Amniotic stem cell (primary cell): ENCODE results near the gene EXOC6B.
A peak's percentile ranks its signal among the peaks of the same experiment; 100 is the strongest.

Experiments
- DNase-seq: peaks from one replicate; lab custom pipeline; 2025; lab: John Stamatoyannopoulos, UW

EXOC6B gene

DNA sequence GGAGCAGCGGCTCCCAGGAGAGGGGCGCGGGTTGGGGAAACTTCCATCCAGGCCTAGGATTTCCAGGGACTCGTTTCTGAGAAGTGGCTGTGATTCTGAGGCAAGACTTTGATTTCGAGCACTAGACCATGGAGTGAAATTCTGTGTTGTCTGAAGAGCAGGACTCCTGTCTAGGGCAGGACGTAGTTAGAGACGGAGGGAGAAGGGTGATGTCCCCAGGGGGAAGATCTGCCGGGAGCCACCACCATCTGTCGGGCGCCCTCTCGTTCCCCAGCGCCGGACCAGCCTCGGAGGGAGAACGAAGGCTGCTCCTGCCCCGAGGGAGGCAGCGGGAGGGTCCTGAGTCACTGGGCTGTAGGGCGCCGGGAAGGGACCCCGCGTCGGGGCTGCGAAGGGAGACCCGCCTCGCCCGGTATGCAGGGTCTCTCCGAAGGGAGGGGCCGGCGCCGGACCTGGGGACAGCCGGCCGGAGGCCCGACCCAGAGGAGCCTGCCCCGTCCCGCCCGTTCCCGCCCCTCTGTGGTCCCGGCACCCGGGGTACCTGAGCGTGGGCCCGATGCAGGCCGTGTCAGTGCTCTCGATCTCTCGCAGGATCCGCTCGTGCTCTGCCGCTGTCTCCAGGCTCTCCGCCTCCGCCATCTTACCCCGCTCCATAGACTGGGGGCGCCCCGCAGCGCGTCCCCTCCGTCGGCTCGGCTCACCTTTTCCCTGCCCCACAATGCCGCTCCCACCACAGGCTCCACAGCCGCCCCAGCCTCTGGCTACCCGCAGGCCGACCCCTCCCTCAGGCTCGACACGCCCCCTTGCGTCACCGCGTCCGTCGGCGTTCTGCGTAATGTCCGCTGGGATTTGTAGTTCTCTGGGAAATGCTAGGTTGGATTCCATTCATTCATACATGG lies at the start of gene EXOC6B:
Gene EXOC6B (minus strand): TSS at position 777 of the 899 bp plus-strand sequence.
- DNase-seq = peak; percentile 68

- DNase-seq = no peak
Measured at GRCh38 chr2:72871880-72872279, 46.0 kb upstream of the EXOC6B start.

DNA sequence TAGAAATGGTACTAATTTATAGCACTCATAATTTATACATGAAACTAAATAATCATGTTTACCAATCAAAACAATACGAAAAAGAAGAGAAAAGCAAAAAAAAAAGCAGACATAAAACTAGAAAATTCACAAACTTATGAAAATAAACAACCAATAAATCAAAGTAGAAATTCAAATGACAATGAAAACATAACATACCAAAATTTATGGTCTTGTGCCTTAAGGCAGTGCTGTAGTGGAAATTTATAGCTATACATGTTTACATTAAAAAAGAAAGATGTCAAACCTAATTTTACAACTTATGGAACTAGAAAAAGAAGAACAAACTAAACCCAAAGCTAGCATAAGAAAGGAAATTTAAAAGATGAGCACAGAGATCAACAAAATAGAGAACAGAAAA lies 45.2 kb upstream of the EXOC6B start:
- DNase-seq = no peak

DNA sequence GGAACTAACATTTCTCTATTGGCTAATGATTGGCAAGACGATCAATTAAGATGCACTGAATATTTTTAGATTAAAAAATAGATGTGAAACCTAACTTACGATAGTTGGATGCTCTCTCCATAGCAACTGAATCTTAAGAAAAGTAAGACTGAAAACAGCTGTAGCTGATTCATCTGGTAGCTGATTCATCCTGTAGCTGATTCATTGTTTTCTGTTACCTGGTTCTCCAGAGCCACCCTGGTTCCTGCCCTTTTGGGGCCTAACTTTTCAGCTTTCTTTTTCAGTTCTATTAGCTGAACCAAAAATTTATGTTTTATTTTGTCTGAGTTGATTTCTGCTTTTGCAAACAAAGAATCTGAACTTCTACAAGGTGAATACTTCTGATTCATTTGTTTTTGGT lies 38.7 kb upstream of the EXOC6B start:
- peak; percentile 4 for DNase-seq

DNA sequence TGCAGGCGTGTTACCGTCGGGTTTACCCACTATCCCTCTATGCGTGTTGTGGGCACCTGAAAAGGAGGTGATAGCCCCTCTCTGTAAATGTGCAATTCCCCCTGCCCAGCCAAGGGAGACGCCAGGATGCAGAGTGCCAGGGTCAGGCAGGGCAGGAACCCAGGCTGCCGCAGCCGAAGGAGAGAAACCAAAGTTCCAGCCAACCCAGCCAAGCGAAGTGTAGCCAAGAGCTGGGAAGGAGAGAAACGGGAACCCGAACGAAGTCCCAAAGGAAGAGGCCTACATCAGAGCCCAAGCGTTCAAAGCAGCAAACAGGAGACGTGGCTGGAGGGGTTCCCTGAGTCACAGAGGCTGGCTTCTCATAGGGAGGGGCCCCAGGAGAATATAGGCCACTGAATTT lies 37.2 kb upstream of the EXOC6B start:
- no peak for DNase-seq

GRCh38 chr2:72862239-72862988 lies 36.6 kb upstream of the EXOC6B start:
- peak; percentile 67 for DNase-seq

DNA sequence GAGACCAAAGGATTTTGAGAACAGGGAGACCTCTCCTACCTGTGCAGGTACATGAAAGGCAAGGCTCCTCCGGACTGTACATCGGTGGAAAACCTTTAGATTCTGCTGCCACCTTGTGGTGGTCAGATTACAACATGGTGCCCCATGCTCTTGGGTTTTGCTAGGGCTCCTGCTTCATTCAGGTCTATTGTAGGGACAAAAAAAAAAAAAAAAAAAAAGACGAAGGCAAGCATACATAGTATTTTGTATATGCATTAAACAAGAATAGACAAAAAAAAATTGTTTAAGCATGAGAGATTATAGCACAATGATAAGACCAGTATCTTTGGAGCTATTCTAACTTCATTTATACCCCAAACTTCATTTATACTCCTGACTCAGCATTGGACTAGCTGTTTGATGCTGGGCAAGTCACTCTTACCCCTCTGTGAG lies 34.0 kb upstream of the EXOC6B start:
- no peak for DNase-seq

DNA sequence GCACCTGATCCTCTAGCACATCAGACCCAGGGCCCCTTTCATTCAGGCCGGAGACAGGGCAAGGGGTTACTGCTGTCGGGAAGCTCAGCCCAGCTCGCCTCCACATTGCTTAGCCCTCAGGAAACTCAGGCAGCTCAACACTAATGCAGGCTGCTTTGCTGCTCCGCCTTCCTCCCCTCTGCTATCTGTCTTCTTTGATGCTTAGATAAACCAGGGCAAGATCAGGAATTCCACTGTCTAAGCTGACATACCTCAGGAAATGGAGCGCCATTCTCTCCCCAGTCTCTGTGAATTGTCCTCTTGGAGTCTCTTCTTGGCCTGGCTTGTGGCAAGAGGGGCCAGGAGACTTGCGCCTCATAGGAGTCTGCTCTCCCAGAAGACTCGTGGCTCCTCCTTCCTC lies 25.5 kb upstream of the EXOC6B start:
- no peak for DNase-seq

- DNase-seq = no peak
Measured at GRCh38 chr2:72849138-72849462, 23.3 kb upstream of the EXOC6B start.

DNA sequence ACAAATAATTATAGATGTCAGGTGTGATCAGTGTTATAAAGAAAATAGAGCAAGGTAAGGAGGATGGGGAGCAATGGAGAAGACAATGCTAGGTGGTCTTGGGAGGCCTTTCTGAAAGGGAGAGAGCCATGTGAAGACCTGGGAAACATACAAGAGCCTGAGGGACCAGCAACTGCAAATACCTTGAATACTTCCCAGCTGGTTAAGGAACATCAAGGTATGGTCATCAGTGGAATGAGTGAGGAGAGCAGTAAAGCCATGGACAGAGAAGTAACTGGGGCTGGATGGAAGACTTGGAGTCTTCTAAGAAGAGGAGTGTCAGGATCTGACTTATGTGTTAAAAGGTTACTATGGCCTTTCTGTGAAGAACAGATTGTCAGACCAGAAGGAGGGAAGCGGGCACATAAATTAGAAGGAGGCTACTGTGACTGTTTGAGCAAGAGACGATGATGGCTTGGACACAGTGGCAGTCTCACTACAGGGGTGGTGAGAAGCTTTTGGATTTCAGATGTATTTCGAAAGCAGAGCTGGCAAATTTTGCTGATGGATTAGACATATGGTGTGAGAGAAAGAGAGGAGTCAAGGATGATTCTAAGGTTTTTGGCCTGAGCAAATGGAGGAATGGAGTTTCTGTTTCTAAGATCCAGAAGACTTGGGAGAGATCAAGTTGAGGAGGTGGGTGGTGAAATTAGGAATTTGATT lies 22.8 kb upstream of the EXOC6B start:
- no peak for DNase-seq

GRCh38 chr2:72847534-72848315 lies 21.9 kb upstream of the EXOC6B start:
- no peak for DNase-seq

GRCh38 chr2:72846171-72847095 lies 20.6 kb upstream of the EXOC6B start:
- DNase-seq = no peak

GRCh38 chr2:72843301-72843700 lies 17.5 kb upstream of the EXOC6B start:
- DNase-seq = no peak

DNA sequence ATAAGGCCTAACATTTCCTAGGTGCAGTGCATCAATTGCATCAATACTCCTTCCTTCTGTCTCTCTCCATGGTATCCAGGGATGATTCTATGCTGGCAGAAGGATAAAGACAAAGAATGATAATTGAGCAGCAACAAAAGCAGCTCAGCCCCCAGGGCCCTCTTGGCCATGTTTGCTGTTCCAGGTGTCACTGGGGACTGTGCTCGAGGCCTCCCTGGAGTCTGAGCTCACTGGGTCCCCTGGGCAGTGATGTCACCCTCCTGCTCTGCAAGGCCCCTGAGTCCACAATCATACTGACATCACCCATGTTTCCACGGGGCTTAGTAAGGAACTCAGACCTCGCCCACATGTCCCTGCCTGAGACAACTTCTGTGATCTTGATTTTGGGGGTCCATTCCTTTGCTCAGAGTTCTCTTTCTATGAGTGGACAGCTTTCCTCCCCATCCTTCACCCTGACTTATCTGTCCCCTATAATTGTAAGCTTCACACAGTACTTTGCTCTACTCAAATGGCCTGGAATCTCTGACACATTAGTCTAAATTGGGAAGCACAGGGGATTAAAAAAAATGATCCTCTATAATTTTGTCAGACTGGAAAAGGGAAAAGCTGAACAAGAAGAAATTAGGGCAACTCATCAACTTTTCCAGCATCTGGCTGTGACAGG lies 15.8 kb upstream of the EXOC6B start:
- no peak for DNase-seq

GRCh38 chr2:72840066-72840465 lies 14.2 kb upstream of the EXOC6B start:
- no peak for DNase-seq

- DNase-seq = no peak
Measured at GRCh38 chr2:72837171-72837570, 11.3 kb upstream of the EXOC6B start.

GRCh38 chr2:72835403-72835802 lies 9.6 kb upstream of the EXOC6B start:
- DNase-seq = no peak

- DNase-seq = no peak
Measured at GRCh38 chr2:72834596-72834995, 8.8 kb upstream of the EXOC6B start.

GRCh38 chr2:72833084-72833714 lies 7.4 kb upstream of the EXOC6B start:
- DNase-seq = no peak

GRCh38 chr2:72830273-72830672 lies 4.4 kb upstream of the EXOC6B start:
- no peak for DNase-seq
